HCT116 (cell line): ENCODE results near the gene ZNF80. TPM values are rescaled to one million over a fixed set of nuclear protein-coding genes. Genes with fewer than 3 reads are reported as not detected.

ENCODE experiments used
- ATAC-seq: fragments of 200-7000 bp; cut with Tn5 transposase; 2 replicates; pipeline ENCODE4 v1.9.1; 2020; ENCODE audit warnings: mild to moderate bottlenecking, moderate library complexity
- BruUV-seq: library from RNA; stranded (reverse); fragments of 400-500 nt; replicated peaks from 2 replicates; lab custom pipeline; 2021; lab: Mats Ljungman, UMichigan
- CTCF ChIA-PET: fragments of 300-600 bp; sonication (Branson Sonifier 250); formaldehyde crosslinking; loops from one replicate; lab custom pipeline; 2021; ENCODE audit warnings: antibody characterized with exemption; lab: Charles Lee
- POLR2A ChIA-PET: fragments of 300-600, 350-600 bp; sonication (Branson Sonifier 250); formaldehyde crosslinking; loops from one replicate; lab custom pipeline; 2021; ENCODE audit warnings: antibody characterized with exemption; lab: Charles Lee
- RAD21 ChIA-PET, 2 experiments: fragments of 300-600 bp; sonication (Branson Sonifier 250); formaldehyde crosslinking; loops; one replicate each; lab custom pipeline; 2023; ENCODE audit warnings: low total read pairs in 2 of 2; ENCODE audit not compliant: uncharacterized antibody in 2 of 2, unreplicated experiment in 2 of 2, low non-redundant PET in 1 of 2; lab: Charles Lee
- DNase-seq: peaks from one replicate; pipeline ENCODE4 v3.0.0-alpha.2; 2010; ENCODE audit warnings: low read depth, low spot score
- H2AFZ ChIP-seq: fragments of 200-600 bp; shearing (Covaris generic), sonication (generic); 2 replicates; pipeline ENCODE4 v1.6.1; 2017; ENCODE audit warnings: low read depth, mixed run types, mixed read lengths, antibody characterized with exemption, low read length; ENCODE audit not compliant: poor library complexity, severe bottlenecking
- H3K27ac ChIP-seq: 2 replicates; pipeline ENCODE4 v1.5.1; 2012; ENCODE audit warnings: low read depth, low read length
- H3K27me3 ChIP-seq: fragments of 200-600 bp; sonication (generic); 2 replicates; pipeline ENCODE4 v1.6.1; 2016; ENCODE audit warnings: mixed run types, low read length, mixed read lengths; ENCODE audit not compliant: insufficient read depth
- H3K36me3 ChIP-seq, 2 experiments: fragments of 200-500 bp in 1 of 2; fragments of 200-600 bp in 1 of 2; sonication (Bioruptor generic) in 1 of 2; sonication (generic) in 1 of 2; 2 replicates each; pipeline versions ENCODE4 v1.5.1 to v1.6.1; 2014 to 2016; ENCODE audit warnings: low read length in 2 of 2, inconsistent platforms in 1 of 2, mixed read lengths in 1 of 2, mixed run types in 1 of 2; ENCODE audit not compliant: insufficient read depth in 2 of 2, control insufficient read depth in 1 of 2
- H3K4me1 ChIP-seq, 2 experiments: fragments of 200-600 bp in 1 of 2; sonication (generic) in 1 of 2; 2 replicates each; pipeline versions ENCODE4 v1.5.1 to v1.6.1; 2012 to 2017; ENCODE audit warnings: low read length in 2 of 2, inconsistent platforms in 1 of 2, mild to moderate bottlenecking in 1 of 2, mixed read lengths in 1 of 2, mixed run types in 1 of 2, moderate library complexity in 1 of 2; ENCODE audit not compliant: insufficient read depth in 2 of 2, control insufficient read depth in 1 of 2
- H3K4me2 ChIP-seq: fragments of 200-600 bp; sonication (generic); 2 replicates; pipeline ENCODE4 v1.6.1; 2017; ENCODE audit warnings: mixed run types, low read length, mixed read lengths
- H3K4me3 ChIP-seq, 2 experiments: fragments of 200-600 bp in 1 of 2; sonication (generic) in 1 of 2; replicated peaks in 1 of 2; 2 replicates each; pipeline ENCODE4 v1.5.1; 2011 to 2016; ENCODE audit warnings: low read length in 2 of 2, control low read depth in 1 of 2, low read depth in 1 of 2, mild to moderate bottlenecking in 1 of 2, mixed read lengths in 1 of 2, mixed run types in 1 of 2
- H3K79me2 ChIP-seq: fragments of 200-600 bp; sonication (generic); 2 replicates; pipeline ENCODE4 v1.6.1; 2017; ENCODE audit warnings: mild to moderate bottlenecking, mixed run types, low read length, moderate library complexity, mixed read lengths; ENCODE audit not compliant: insufficient read depth
- H3K9ac ChIP-seq: fragments of 200-600 bp; sonication (generic); 2 replicates; pipeline ENCODE4 v1.6.1; 2016; ENCODE audit warnings: low read length, mixed read lengths
- H3K9me2 ChIP-seq: fragments of 200-600 bp; sonication (generic), shearing (Covaris generic); 2 replicates; pipeline ENCODE4 v1.6.1; 2017; ENCODE audit warnings: mixed run types, mild to moderate bottlenecking, moderate library complexity; ENCODE audit not compliant: insufficient read depth
- H3K9me3 ChIP-seq, 2 experiments: fragments of 200-500 bp in 1 of 2; fragments of 200-600 bp in 1 of 2; sonication (Bioruptor generic) in 1 of 2; sonication (generic) in 1 of 2; 2 replicates each; pipeline ENCODE4 v1.6.1; 2014 to 2017; ENCODE audit warnings: low read length in 2 of 2, mixed read lengths in 2 of 2, inconsistent platforms in 1 of 2, low read depth in 1 of 2, mild to moderate bottlenecking in 1 of 2, mixed run types in 1 of 2, moderate library complexity in 1 of 2; ENCODE audit not compliant: control insufficient read depth in 1 of 2, insufficient read depth in 1 of 2
- H4K20me1 ChIP-seq: fragments of 200-600 bp; sonication (generic), shearing (Covaris generic); 2 replicates; pipeline ENCODE4 v1.6.1; 2017; ENCODE audit warnings: mixed run types, mild to moderate bottlenecking, moderate library complexity; ENCODE audit not compliant: insufficient read depth
- ATF3 ChIP-seq: IDR thresholded peaks from 2 replicates; pipeline ENCODE4 v1.6.1; 2012
- CBX3 ChIP-seq: IDR thresholded peaks from 2 replicates; pipeline ENCODE4 v1.6.1; 2012; ENCODE audit warnings: low read depth
- CTCF ChIP-seq, 3 experiments: fragments of 200-600 bp in 1 of 3; sonication (generic) in 1 of 3; IDR thresholded peaks in 2 of 3; conservative IDR thresholded peaks in 1 of 3; 2 replicates each; pipeline ENCODE4 v1.5.1; 2012 to 2017; ENCODE audit warnings: low read depth in 2 of 3, low read length in 2 of 3, antibody characterized with exemption in 1 of 3, borderline replicate concordance in 1 of 3, control low read depth in 1 of 3, mild to moderate bottlenecking in 1 of 3, mixed read lengths in 1 of 3, mixed run types in 1 of 3, moderate library complexity in 1 of 3; ENCODE audit not compliant: insufficient read depth in 1 of 3
- EGR1 ChIP-seq: IDR thresholded peaks from 2 replicates; pipeline ENCODE4 v1.6.1; 2012; ENCODE audit warnings: low read depth
- ELF1 ChIP-seq: IDR thresholded peaks from 2 replicates; pipeline ENCODE4 v1.6.1; 2012; ENCODE audit warnings: low read depth, borderline replicate concordance
- EZH2 ChIP-seq: fragments of 200-600 bp; sonication (generic); IDR thresholded peaks from 2 replicates; pipeline ENCODE4 v1.6.1; 2017; ENCODE audit warnings: antibody characterized with exemption, mixed run types
- EZH2phosphoT487 ChIP-seq: fragments of 200-600 bp; IDR thresholded peaks from 2 replicates; pipeline ENCODE4 v1.6.1; 2018; ENCODE audit warnings: antibody characterized with exemption, borderline replicate concordance
- FOSL1 ChIP-seq: IDR thresholded peaks from 2 replicates; pipeline ENCODE4 v1.6.1; 2012; ENCODE audit warnings: low read depth
- JUND ChIP-seq: IDR thresholded peaks from 2 replicates; pipeline ENCODE4 v1.6.1; 2012
- MAX ChIP-seq: IDR thresholded peaks from 2 replicates; pipeline ENCODE4 v1.6.1; 2012
- POLR2AphosphoS5 ChIP-seq: IDR thresholded peaks from 2 replicates; pipeline ENCODE4 v1.6.1; 2011; ENCODE audit warnings: mild to moderate bottlenecking, low read depth, low read length, moderate library complexity
- RAD21 ChIP-seq: IDR thresholded peaks from 2 replicates; pipeline ENCODE4 v1.6.1; 2012; ENCODE audit warnings: low read depth, mild to moderate bottlenecking
- REST ChIP-seq: IDR thresholded peaks from 2 replicates; pipeline ENCODE4 v1.6.1; 2012; ENCODE audit warnings: low read depth
- SRF ChIP-seq: IDR thresholded peaks from 2 replicates; pipeline ENCODE4 v1.6.1; 2012; ENCODE audit warnings: low read depth
- TCF7L2 ChIP-seq: IDR thresholded peaks from 2 replicates; pipeline ENCODE4 v1.7.0; 2011; ENCODE audit warnings: borderline replicate concordance, inconsistent platforms; ENCODE audit not compliant: insufficient read depth, insufficient read length; ENCODE audit errors: extremely low read depth
- YY1 ChIP-seq: IDR thresholded peaks from 2 replicates; pipeline ENCODE4 v1.6.1; 2011; ENCODE audit warnings: low read length, low read depth, moderate library complexity, mild to moderate bottlenecking; ENCODE audit not compliant: insufficient replicate concordance; ENCODE audit errors: extremely low read depth
- ZBTB33 ChIP-seq: IDR thresholded peaks from 2 replicates; pipeline ENCODE4 v1.6.1; 2011; ENCODE audit warnings: mild to moderate bottlenecking, low read length, moderate library complexity; ENCODE audit not compliant: insufficient replicate concordance; ENCODE audit errors: extremely low read depth
- intact Hi-C: fragments of 100-400 bp; cut with micrococcal nuclease; formaldehyde crosslinking; loops from 2 replicates; pipeline ENCODE4 v1.10.0; 2022
- total RNA-seq: library from RNA; stranded (reverse); gene quantifications from one replicate; pipeline ENCODE4 v1.2.1, GENCODE V29; 2021; ENCODE audit not compliant: unreplicated experiment

The ZNF80 gene
- total RNA-seq, 1 experiment from 2014 or later: 0.12 TPM

- ATAC-seq: no peak
- intact Hi-C loops: no loop called here
Observed at GRCh38 chr3:114214542-114215341, 22.6 kb downstream of the ZNF80 start.

More at GRCh38 chr3:114214542-114215341, 22.6 kb downstream of the ZNF80 start:
- no peak overlapping the region for H3K4me3 ChIP-seq
- peaks cover 15% of the 10 kb centered on the region; the same call in 1 of the 2 replicates for H3K27me3 ChIP-seq
- no peaks in the 10 kb centered on the region for H4K20me1 ChIP-seq
- no peak overlapping the region for H3K9ac ChIP-seq
- H3K36me3 ChIP-seq: no peaks in the 10 kb centered on the region
- no peak overlapping the region for H3K4me2 ChIP-seq
- POLR2A ChIA-PET: no interaction called here
- TF ChIP-seq CTCF (IDR thresholded peaks at IDR 0.05 in 2 of 3, conservative IDR thresholded peaks at IDR 0.05 in 1 of 3; ENCODE audit: borderline replicate concordance in 1 of 3, insufficient read depth in 1 of 3, low read depth in 2 of 3, low read length in 2 of 3) (no peak), ELF1 (no peak), CBX3 (no peak), JUND (no peak), EGR1 (no peak), TCF7L2 (no peak), ZBTB33 (no peak), MAX (no peak), SRF (no peak), RAD21 (no peak), EZH2 (no peak), POLR2AphosphoS5 (no peak), EZH2phosphoT487 (no peak), REST (no peak), ATF3 (no peak), FOSL1 (no peak), YY1 (no peak)
- RAD21 ChIA-PET: no interaction called here
- no peak overlapping the region for H3K27ac ChIP-seq
- no TSS peak for BruUV-seq
- no peaks in the 10 kb centered on the region for H3K9me3 ChIP-seq
- no peak overlapping the region for H2AFZ ChIP-seq
- no peaks in the 10 kb centered on the region for H3K4me1 ChIP-seq
- no peaks in the 10 kb centered on the region for H3K79me2 ChIP-seq
- CTCF ChIA-PET: no interaction called here
- H3K9me2 ChIP-seq: no peaks in the 10 kb centered on the region; the same call in 1 of the 2 replicates
- no peak for DNase-seq
